GM12891 (cell line): ENCODE data around the gene LRMDA.

Experiments
- PAX5 ChIP-seq: IDR thresholded peaks from 2 replicates; pipeline ENCODE4 v1.6.1; 2011; ENCODE audit warnings: low read length, moderate library complexity, mild to moderate bottlenecking; ENCODE audit not compliant: insufficient read depth, severe bottlenecking
- POLR2AphosphoS5 ChIP-seq: IDR thresholded peaks from 2 replicates; pipeline ENCODE4 v1.6.1; 2011; ENCODE audit warnings: low read depth, low read length, control low read depth
- SPI1 ChIP-seq: IDR thresholded peaks from 2 replicates; pipeline ENCODE4 v1.6.1; 2011; ENCODE audit warnings: low read depth, low read length, control low read depth
- TAF1 ChIP-seq: IDR thresholded peaks from 2 replicates; pipeline ENCODE4 v1.6.1; 2011; ENCODE audit warnings: low read depth, low read length, control low read depth

DNA sequence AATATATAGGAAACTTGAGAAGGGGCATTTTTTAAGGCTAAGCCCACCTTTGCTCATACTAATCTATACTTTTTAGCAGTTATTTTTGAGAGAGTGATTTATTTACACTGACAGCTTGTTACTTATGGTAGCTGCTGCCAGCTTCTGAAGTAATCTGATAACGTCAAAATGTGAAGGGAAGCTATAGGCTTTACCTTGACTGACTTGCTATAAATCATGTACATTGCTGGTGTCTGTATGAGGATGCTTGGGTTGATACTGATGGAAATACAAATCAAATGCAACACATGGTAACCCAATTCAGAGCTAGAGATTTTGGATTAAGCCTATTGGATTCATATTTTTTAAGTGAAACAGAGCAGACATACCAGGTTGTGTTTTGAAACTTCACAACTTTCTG is 299.4 kb downstream of the LRMDA start:
- no peak for TF ChIP-seq TAF1
- TF ChIP-seq POLR2AphosphoS5 = no peak
- no peak for TF ChIP-seq PAX5
- TF ChIP-seq SPI1 = no peak
